BE2C (cell line): Measurements from ENCODE around the gene ZNF423.

Experiments
- DNase-seq: peaks from one replicate; pipeline ENCODE4 v3.0.0-alpha.2; 2020
- H3K27me3 ChIP-seq: fragments of 250-450 bp; sonication (Bioruptor Pico); 2 replicates; pipeline ENCODE4 v1.5.1; 2020; ENCODE audit warnings: mild to moderate bottlenecking
- H3K36me3 ChIP-seq: fragments of 250-450 bp; sonication (Bioruptor Pico); 2 replicates; pipeline ENCODE4 v1.5.1; 2020; ENCODE audit warnings: mild to moderate bottlenecking
- H3K4me1 ChIP-seq: fragments of 250-450 bp; sonication (Bioruptor Pico); 2 replicates; pipeline ENCODE4 v1.5.1; 2020
- H3K4me3 ChIP-seq: 2 replicates; pipeline ENCODE4 v1.5.1; 2011; ENCODE audit warnings: low read depth, low read length
- H3K9me3 ChIP-seq: fragments of 250-450 bp; sonication (Bioruptor Pico); 2 replicates; pipeline ENCODE4 v1.5.1; 2020
- CTCF ChIP-seq: IDR thresholded peaks from 2 replicates; pipeline ENCODE4 v1.5.1; 2012; ENCODE audit warnings: mild to moderate bottlenecking, low read depth, low read length

The ZNF423 gene

DNA sequence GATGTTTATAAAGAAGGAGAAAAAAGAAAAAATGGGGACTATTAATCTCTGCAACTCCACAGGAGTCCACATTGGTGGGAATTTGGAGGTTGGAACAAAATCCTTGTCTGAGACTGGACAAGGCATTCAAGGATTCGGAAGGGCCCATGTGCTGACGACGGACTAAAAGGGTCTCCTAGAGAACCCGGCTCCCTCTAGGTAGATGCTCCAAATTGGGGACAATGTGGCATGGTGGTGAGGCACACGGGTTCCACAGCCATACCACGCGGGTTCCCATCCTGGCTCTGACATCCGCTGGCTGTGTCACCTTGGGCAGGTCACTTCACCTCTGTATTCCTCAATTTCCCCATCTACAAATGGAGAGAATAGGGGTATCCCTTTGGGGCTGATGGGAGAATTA lies 254.9 kb downstream of the ZNF423 start:
- H3K36me3 ChIP-seq: no peaks in the 10 kb centered on the region
- no peak for TF ChIP-seq CTCF
- H3K4me1 ChIP-seq: peaks cover 9% of the 10 kb centered on the region
- H3K27me3 ChIP-seq: no peaks in the 10 kb centered on the region
- no peak for DNase-seq
- no peak overlapping the region for H3K4me3 ChIP-seq
- H3K9me3 ChIP-seq: no peaks in the 10 kb centered on the region

DNA sequence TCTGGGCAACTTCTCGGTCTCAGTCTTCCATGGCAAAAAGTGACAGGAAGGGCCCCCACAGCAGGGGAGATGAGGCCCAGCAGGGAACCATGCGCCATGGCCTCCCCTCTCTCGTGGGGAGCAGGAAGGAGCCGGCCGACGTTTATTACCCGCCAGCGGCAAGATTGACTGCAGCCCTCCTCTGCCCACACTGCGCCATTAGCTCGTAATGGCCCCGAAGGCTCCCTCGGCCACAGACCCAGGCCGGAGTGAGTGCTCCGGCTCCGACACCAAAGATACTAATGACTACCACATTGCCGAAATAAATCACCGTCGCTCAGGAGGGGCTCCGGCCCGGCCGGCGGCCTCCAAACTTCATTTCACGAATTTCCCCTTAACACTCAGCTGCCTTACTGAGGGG lies 255.4 kb downstream of the ZNF423 start:
- Histone ChIP-seq H3K36me3 (no peaks in the 10 kb centered on the region), H3K27me3 (no peaks in the 10 kb centered on the region), H3K9me3 (no peaks in the 10 kb centered on the region), H3K4me3 (no peak overlapping the region), H3K4me1 (peaks cover 12% of the 10 kb centered on the region)
- no peak for DNase-seq
- no peak for TF ChIP-seq CTCF

DNA sequence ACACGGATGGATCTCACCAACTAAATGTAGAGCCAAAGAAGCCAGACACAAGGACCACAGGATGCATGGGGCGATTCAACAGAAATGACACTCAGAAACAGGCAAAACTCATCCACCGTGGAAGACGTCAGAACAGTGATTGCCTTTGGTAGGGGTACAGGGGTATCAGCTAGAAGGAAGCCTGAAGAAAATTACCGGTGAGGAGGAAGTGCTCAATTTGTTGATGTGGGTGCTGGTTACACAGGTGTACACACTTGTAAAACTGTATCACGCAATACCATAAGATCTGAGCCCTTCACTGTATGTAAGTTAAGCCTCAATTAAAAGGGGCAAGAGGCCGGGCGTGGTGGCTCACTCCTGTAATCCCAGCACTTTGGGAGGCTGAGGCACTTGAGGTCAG lies 256.2 kb downstream of the ZNF423 start:
- DNase-seq: no peak
- no peaks in the 10 kb centered on the region for H3K36me3 ChIP-seq
- no peaks in the 10 kb centered on the region for H3K9me3 ChIP-seq
- no peak for TF ChIP-seq CTCF
- H3K4me1 ChIP-seq: peaks cover 21% of the 10 kb centered on the region
- no peaks in the 10 kb centered on the region for H3K27me3 ChIP-seq
- H3K4me3 ChIP-seq: no peak overlapping the region

- TF ChIP-seq CTCF: no peak
These were observed 256.6 kb downstream of the ZNF423 start for GRCh38 chr16:49599281-49599680.

GRCh38 chr16:49598383-49599170 lies 257.3 kb downstream of the ZNF423 start:
- H3K4me1 ChIP-seq: peaks cover 26% of the 10 kb centered on the region
- no peaks in the 10 kb centered on the region for H3K9me3 ChIP-seq
- no peak for DNase-seq
- no peaks in the 10 kb centered on the region for H3K27me3 ChIP-seq
- no peak overlapping the region for H3K4me3 ChIP-seq
- no peak for TF ChIP-seq CTCF
- H3K36me3 ChIP-seq: no peaks in the 10 kb centered on the region

More at GRCh38 chr16:49599281-49599680, 256.6 kb downstream of the ZNF423 start:
- no peaks in the 10 kb centered on the region for H3K27me3 ChIP-seq
- no peak for DNase-seq
- no peaks in the 10 kb centered on the region for H3K36me3 ChIP-seq
- peaks cover 25% of the 10 kb centered on the region for H3K4me1 ChIP-seq
- H3K4me3 ChIP-seq: no peak overlapping the region
- no peaks in the 10 kb centered on the region for H3K9me3 ChIP-seq

DNA sequence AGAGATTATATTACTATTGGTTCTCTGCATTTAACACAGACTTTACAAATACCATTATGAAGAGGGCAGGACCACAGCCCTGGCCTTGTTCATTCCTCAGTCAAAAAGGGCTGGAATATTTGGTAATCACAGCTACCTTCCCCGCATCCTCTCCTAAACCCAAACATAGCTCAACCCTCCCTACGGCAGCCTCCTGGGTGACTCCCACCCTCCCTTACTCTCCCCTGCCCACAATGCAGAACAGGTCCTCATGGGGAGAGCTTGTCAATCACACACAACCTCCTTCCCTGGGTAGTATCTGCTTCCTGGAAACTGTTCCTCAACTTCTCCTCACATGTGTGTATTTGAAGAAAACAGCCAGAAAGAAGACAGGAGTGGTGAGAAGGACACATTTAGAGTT lies 258.1 kb downstream of the ZNF423 start:
- no peak for TF ChIP-seq CTCF
- Histone ChIP-seq H3K4me1 (peaks cover 26% of the 10 kb centered on the region), H3K36me3 (no peaks in the 10 kb centered on the region), H3K9me3 (no peaks in the 10 kb centered on the region), H3K27me3 (no peaks in the 10 kb centered on the region), H3K4me3 (no peak overlapping the region)
- no peak for DNase-seq
